Keratinocyte (primary cell): ENCODE results near the gene RHBDF1. TPM values are rescaled to one million over a fixed set of nuclear protein-coding genes. Genes with fewer than 3 reads are reported as not detected.

Source experiments
- DNase-seq: peaks from one replicate; pipeline ENCODE4 v3.0.0-alpha.2; 2011; ENCODE audit warnings: low read depth, missing footprints, low spot score
- FAIRE-seq: peaks from 2 replicates; lab custom pipeline; 2011; peaks lifted over from hg19 to GRCh38; lab: Jason Lieb, UNC
- H2AFZ ChIP-seq: 2 replicates; pipeline ENCODE4 v1.6.0; 2012; ENCODE audit warnings: low read length, control low read depth, inconsistent platforms; ENCODE audit not compliant: control insufficient read depth
- H3K27ac ChIP-seq: 2 replicates; pipeline ENCODE4 v1.5.1; 2011; ENCODE audit warnings: low read length; ENCODE audit not compliant: control insufficient read depth, insufficient read depth
- H3K27me3 ChIP-seq: 3 replicates; pipeline ENCODE4 v1.6.0; 2011; ENCODE audit warnings: low read length; ENCODE audit not compliant: control insufficient read depth, insufficient read depth; ENCODE audit errors: extremely low read depth
- H3K36me3 ChIP-seq, 2 experiments: 2 replicates in 1 of 2; 3 replicates in 1 of 2; pipeline ENCODE4 v1.5.1; 2011; ENCODE audit warnings: low read length in 2 of 2, mild to moderate bottlenecking in 1 of 2; ENCODE audit not compliant: control insufficient read depth in 2 of 2, insufficient read depth in 2 of 2; ENCODE audit errors: extremely low read depth in 1 of 2
- H3K4me1 ChIP-seq: 3 replicates; pipeline ENCODE4 v1.5.1; 2011; ENCODE audit warnings: low read length; ENCODE audit not compliant: control insufficient read depth, insufficient read depth; ENCODE audit errors: extremely low read depth
- H3K4me2 ChIP-seq: 3 replicates; pipeline ENCODE4 v1.6.0; 2011; ENCODE audit warnings: low read depth, low read length; ENCODE audit not compliant: control insufficient read depth, insufficient read depth; ENCODE audit errors: extremely low read depth
- H3K4me3 ChIP-seq, 3 experiments: fragments of 200-600 bp in 1 of 3; sonication (generic) in 1 of 3; 2 replicates in 2 of 3; 3 replicates in 1 of 3; pipeline ENCODE4 v1.5.1; 2011 to 2016; ENCODE audit warnings: low read length in 3 of 3, mild to moderate bottlenecking in 3 of 3, control low read depth in 2 of 3, inconsistent platforms in 1 of 3, low read depth in 1 of 3, mixed read lengths in 1 of 3, mixed run types in 1 of 3, moderate library complexity in 1 of 3; ENCODE audit not compliant: control insufficient read depth in 2 of 3, insufficient read depth in 2 of 3; ENCODE audit errors: extremely low read depth in 1 of 3
- H3K79me2 ChIP-seq: 2 replicates; pipeline ENCODE4 v1.6.0; 2012; ENCODE audit warnings: low read length; ENCODE audit not compliant: control insufficient read depth, insufficient read depth
- H3K9ac ChIP-seq: 3 replicates; pipeline ENCODE4 v1.6.0; 2011; ENCODE audit warnings: low read length; ENCODE audit not compliant: control insufficient read depth, insufficient read depth; ENCODE audit errors: extremely low read depth
- H3K9me1 ChIP-seq: 3 replicates; pipeline ENCODE4 v1.6.0; 2011; ENCODE audit warnings: low read length; ENCODE audit not compliant: control insufficient read depth, insufficient read depth; ENCODE audit errors: extremely low read depth
- H3K9me3 ChIP-seq: 2 replicates; pipeline ENCODE4 v1.5.1; 2012; ENCODE audit warnings: low read depth, low read length; ENCODE audit not compliant: control insufficient read depth
- H4K20me1 ChIP-seq: 3 replicates; pipeline ENCODE4 v1.6.0; 2011; ENCODE audit warnings: low read length; ENCODE audit not compliant: control insufficient read depth, insufficient read depth; ENCODE audit errors: extremely low read depth
- EZH2 ChIP-seq: IDR thresholded peaks from one replicate; pipeline ENCODE4 v1.6.1; 2012; ENCODE audit warnings: inconsistent platforms, mild to moderate bottlenecking, low read length, moderate library complexity
- dilution Hi-C: fragments of 300-500 bp; cut with MboI; formaldehyde crosslinking; loops from one replicate; pipeline ENCODE4 v1.7.0; 2020; ENCODE audit warnings: low sequenced_read_pairs; ENCODE audit not compliant: extremely low pct_ligation_motif_present
- polyA plus RNA-seq, 5 experiments: library from polyadenylated mRNA; depleted of rRNA in 3 of 5; stranded (reverse) in 3 of 5; stranded (forward) in 1 of 5; unstranded in 1 of 5; fragments of >200 nt; gene quantifications; 1 replicate in 1 of 5; 2 replicates in 3 of 5; 3 replicates in 1 of 5; pipeline versions ENCODE4 v1.2.1 to v1.2.3, GENCODE V29; 2011 to 2012; ENCODE audit warnings: missing spikeins in 2 of 5, low read depth in 1 of 5, low replicate concordance in 1 of 5
- TF ChIP-seq, protein P1 (sequence below), 3 experiments: IDR thresholded peaks in 1 of 3; conservative IDR thresholded peaks in 1 of 3; optimal IDR thresholded peaks in 1 of 3; 2 replicates in 2 of 3; 3 replicates in 1 of 3; pipeline versions ENCODE3 to v1.5.1; 2011; ENCODE audit warnings: low read length in 3 of 3, mild to moderate bottlenecking in 3 of 3, moderate library complexity in 2 of 3, control low read depth in 1 of 3, inconsistent platforms in 1 of 3; ENCODE audit not compliant: insufficient read depth in 2 of 3; ENCODE audit errors: extremely low read depth in 1 of 3

Gene RHBDF1
- polyA plus RNA-seq, 1 donor (not counting 4 experiments of a cell fraction or from before 2014, with no cell fraction given), result 20.4 TPM

DNA sequence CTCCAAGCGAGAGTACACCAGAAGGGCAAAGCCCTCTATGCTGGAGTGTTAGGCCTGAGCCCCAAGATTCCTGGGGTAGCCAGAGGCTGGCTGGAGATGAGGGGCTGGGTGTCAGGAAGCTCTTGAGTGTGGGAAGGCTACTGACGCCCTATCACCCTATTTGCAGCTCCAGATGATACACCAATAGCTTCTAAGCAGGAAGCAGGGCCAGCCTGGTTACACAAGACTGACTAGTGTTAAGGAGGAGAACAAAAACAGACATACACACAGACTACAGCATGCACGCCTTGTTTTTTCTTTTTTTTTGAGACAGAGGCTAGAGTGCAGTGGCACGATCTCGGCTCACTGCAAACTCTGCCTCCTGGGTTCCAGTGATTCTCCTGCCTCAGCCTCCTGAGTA is 34.9 kb downstream of the RHBDF1 start:
- H3K4me1 ChIP-seq, result peaks cover 3% of the 10 kb centered on the region
- no peaks in the 10 kb centered on the region for H3K79me2 ChIP-seq
- dilution Hi-C loops, result no loop called here
- DNase-seq (no peak), FAIRE-seq (no peak)
- no peaks in the 10 kb centered on the region for H3K9me1 ChIP-seq
- no peaks in the 10 kb centered on the region for H3K27me3 ChIP-seq
- H4K20me1 ChIP-seq, result no peaks in the 10 kb centered on the region
- H2AFZ ChIP-seq, result no peak overlapping the region
- TF ChIP-seq, protein P1, sequence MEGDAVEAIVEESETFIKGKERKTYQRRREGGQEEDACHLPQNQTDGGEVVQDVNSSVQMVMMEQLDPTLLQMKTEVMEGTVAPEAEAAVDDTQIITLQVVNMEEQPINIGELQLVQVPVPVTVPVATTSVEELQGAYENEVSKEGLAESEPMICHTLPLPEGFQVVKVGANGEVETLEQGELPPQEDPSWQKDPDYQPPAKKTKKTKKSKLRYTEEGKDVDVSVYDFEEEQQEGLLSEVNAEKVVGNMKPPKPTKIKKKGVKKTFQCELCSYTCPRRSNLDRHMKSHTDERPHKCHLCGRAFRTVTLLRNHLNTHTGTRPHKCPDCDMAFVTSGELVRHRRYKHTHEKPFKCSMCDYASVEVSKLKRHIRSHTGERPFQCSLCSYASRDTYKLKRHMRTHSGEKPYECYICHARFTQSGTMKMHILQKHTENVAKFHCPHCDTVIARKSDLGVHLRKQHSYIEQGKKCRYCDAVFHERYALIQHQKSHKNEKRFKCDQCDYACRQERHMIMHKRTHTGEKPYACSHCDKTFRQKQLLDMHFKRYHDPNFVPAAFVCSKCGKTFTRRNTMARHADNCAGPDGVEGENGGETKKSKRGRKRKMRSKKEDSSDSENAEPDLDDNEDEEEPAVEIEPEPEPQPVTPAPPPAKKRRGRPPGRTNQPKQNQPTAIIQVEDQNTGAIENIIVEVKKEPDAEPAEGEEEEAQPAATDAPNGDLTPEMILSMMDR (optimal IDR thresholded peaks at IDR 0.05 in 1 of 3, IDR thresholded peaks at IDR 0.05 in 1 of 3, conservative IDR thresholded peaks at IDR 0.05 in 1 of 3; ENCODE audit: extremely low read depth in 1 of 3, insufficient read depth in 2 of 3, low read length in 3 of 3), result no peak
- TF ChIP-seq EZH2, result no peak
- H3K9ac ChIP-seq, result no peak overlapping the region
- peaks cover 6 to 11% of the 10 kb centered on the region in 2 experiments for H3K36me3 ChIP-seq
- no peaks in the 10 kb centered on the region for H3K9me3 ChIP-seq
- H3K4me2 ChIP-seq, result no peak overlapping the region
- H3K4me3 ChIP-seq, result no peak overlapping the region
- H3K27ac ChIP-seq, result no peak overlapping the region

DNA sequence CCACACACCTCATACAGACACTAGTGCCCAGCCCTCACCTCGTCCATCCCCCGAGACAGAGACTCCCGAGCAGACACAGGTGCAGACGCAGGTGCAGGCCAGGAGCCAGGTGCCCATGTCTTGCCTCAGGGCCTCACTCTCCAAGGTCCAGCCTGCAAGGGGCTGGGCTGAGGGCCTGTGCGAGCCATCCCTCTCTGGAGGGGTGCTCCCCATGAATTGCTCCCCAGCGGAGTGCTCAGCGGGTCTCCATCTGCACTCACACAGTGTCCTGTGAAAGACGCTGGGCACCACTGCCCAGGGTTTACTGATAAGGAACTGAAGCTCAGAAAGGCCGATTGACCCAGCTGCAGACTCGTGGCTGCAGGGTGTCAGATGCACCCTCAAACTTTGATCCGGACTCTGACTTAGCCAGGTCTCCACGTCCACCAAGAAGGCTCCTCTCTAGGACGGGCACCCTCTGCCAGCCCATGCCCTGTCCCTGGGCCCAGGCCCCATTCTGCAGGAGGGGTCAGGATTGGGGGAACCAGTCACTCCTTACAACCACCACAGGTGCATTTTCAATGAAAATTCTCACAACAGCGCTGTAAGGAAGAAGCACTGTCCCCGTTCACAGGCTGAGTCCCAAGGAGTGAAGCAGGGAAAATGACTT is 36.0 kb downstream of the RHBDF1 start:
- Histone ChIP-seq H3K9me3 (no peaks in the 10 kb centered on the region), H2AFZ (no peak overlapping the region), H4K20me1 (no peaks in the 10 kb centered on the region), H3K27ac (no peak overlapping the region), H3K4me1 (peaks cover 3% of the 10 kb centered on the region), H3K4me3 (no peak overlapping the region), H3K27me3 (no peaks in the 10 kb centered on the region), H3K79me2 (no peaks in the 10 kb centered on the region), H3K9ac (no peak overlapping the region), H3K9me1 (no peaks in the 10 kb centered on the region), H3K4me2 (no peak overlapping the region), H3K36me3 (peaks cover 2 to 10% of the 10 kb centered on the region in 2 experiments)
- dilution Hi-C loops, result no loop called here
- DNase-seq, result no peak
- TF ChIP-seq, protein P1 (optimal IDR thresholded peaks at IDR 0.05 in 1 of 3, IDR thresholded peaks at IDR 0.05 in 1 of 3, conservative IDR thresholded peaks at IDR 0.05 in 1 of 3; ENCODE audit: extremely low read depth in 1 of 3, insufficient read depth in 2 of 3, low read length in 3 of 3), result no peak
- TF ChIP-seq EZH2, result no peak
- no peak for FAIRE-seq
